PC-3 (cell line): ENCODE data around the gene GOLT1A. TPM values are rescaled to one million over a fixed set of nuclear protein-coding genes. Genes with fewer than 3 reads are reported as not detected.
"Not testable (repeated sequence)": the region's sequence is repeated elsewhere in the genome, so short reads cannot be mapped to it uniquely, and the experiment has no call there.

ENCODE experiments used
- ATAC-seq: fragments of 200-7000 bp; cut with Tn5 transposase; 2 replicates; pipeline ENCODE4 v1.9.1; 2020; ENCODE audit warnings: mild to moderate bottlenecking, moderate library complexity
- BruUV-seq: library from RNA; stranded (reverse); fragments of 400-500 nt; replicated peaks from 2 replicates; lab custom pipeline; 2021; lab: Mats Ljungman, UMichigan
- CTCF ChIA-PET: fragments of 300-600 bp; sonication (Branson Sonifier 250); formaldehyde crosslinking; loops from one replicate; lab custom pipeline; 2022; ENCODE audit warnings: antibody characterized with exemption; lab: Charles Lee
- POLR2A ChIA-PET: fragments of 300-600 bp; sonication (Branson Sonifier 250); formaldehyde crosslinking; loops from one replicate; lab custom pipeline; 2022; ENCODE audit warnings: antibody characterized with exemption; ENCODE audit not compliant: unreplicated experiment; lab: Charles Lee
- DNase-seq: peaks from one replicate; pipeline ENCODE4 v3.0.0-alpha.2; 2015
- H2AFZ ChIP-seq: fragments of 300-600 bp; sonication (generic); 2 replicates; pipeline ENCODE4 v1.6.0; 2016; ENCODE audit warnings: antibody characterized with exemption, low read length
- H3F3A ChIP-seq: fragments of 300-600 bp; sonication (generic); one replicate; pipeline ENCODE4 v1.6.0; 2017; ENCODE audit warnings: antibody characterized with exemption, low read length, control low read depth, mild to moderate bottlenecking; ENCODE audit not compliant: unreplicated experiment
- H3K27ac ChIP-seq: fragments of 300-600 bp; sonication (generic); 2 replicates; pipeline ENCODE4 v1.5.1; 2016; ENCODE audit warnings: mild to moderate bottlenecking, low read length
- H3K27me3 ChIP-seq: fragments of 300-600 bp; sonication (generic); 2 replicates; pipeline ENCODE4 v1.6.1; 2016; ENCODE audit warnings: low read length, mixed read lengths
- H3K36me3 ChIP-seq: fragments of 300-600 bp; sonication (generic); 2 replicates; pipeline ENCODE4 v1.6.1; 2016; ENCODE audit warnings: low read depth, mixed run types, low read length, mixed read lengths
- H3K4me1 ChIP-seq: fragments of 300-600 bp; sonication (generic); 2 replicates; pipeline ENCODE4 v1.5.1; 2016; ENCODE audit warnings: low read length; ENCODE audit not compliant: insufficient read depth
- H3K4me2 ChIP-seq: fragments of 300-600 bp; sonication (generic); 2 replicates; pipeline ENCODE4 v1.6.0; 2016; ENCODE audit warnings: low read length
- H3K4me3 ChIP-seq: fragments of 300-600 bp; sonication (generic); 2 replicates; pipeline ENCODE4 v1.5.1; 2016; ENCODE audit warnings: mild to moderate bottlenecking, low read length, mixed read lengths
- H3K79me2 ChIP-seq: fragments of 300-600 bp; sonication (generic); 2 replicates; pipeline ENCODE4 v1.6.1; 2017; ENCODE audit warnings: low read length, mixed read lengths
- H3K9ac ChIP-seq: fragments of 300-600 bp; sonication (generic); 2 replicates; pipeline ENCODE4 v1.6.0; 2016; ENCODE audit warnings: mild to moderate bottlenecking, low read length
- H3K9me2 ChIP-seq: fragments of 300-600 bp; sonication (generic); replicated peaks from 2 replicates; pipeline ENCODE4 v1.6.1; 2016; ENCODE audit warnings: mixed run types, low read length, mixed read lengths
- H3K9me3 ChIP-seq: fragments of 300-600 bp; sonication (generic); 2 replicates; pipeline ENCODE4 v1.6.1; 2016; ENCODE audit warnings: low read length, mixed read lengths
- H4K20me1 ChIP-seq: fragments of 300-600 bp; sonication (generic); 2 replicates; pipeline ENCODE4 v1.6.1; 2016; ENCODE audit warnings: low read length, mixed read lengths
- CTCF ChIP-seq: fragments of 300-600 bp; sonication (generic); conservative IDR thresholded peaks from 2 replicates; pipeline ENCODE4 v1.5.1; 2017; ENCODE audit warnings: antibody characterized with exemption, low read depth, mild to moderate bottlenecking, low read length
- EZH2 ChIP-seq: fragments of 300-600 bp; sonication (generic); IDR thresholded peaks from one replicate; pipeline ENCODE4 v1.6.1; 2017; ENCODE audit warnings: antibody characterized with exemption, mild to moderate bottlenecking, low read length; ENCODE audit not compliant: unreplicated experiment
- EZH2phosphoT487 ChIP-seq: fragments of 300-600 bp; sonication (generic); IDR thresholded peaks from 2 replicates; pipeline ENCODE4 v1.6.1; 2018; ENCODE audit warnings: mild to moderate bottlenecking, antibody characterized with exemption, low read length, borderline replicate concordance
- intact Hi-C: fragments of 100-400 bp; cut with micrococcal nuclease; formaldehyde crosslinking; loops from 2 replicates; pipeline ENCODE4 v1.9.0; 2023
- total RNA-seq: library from RNA; depleted of rRNA; stranded (reverse); fragments of >200 nt; gene quantifications from 2 replicates; pipeline ENCODE4 v1.2.3, GENCODE V29; 2014

Gene GOLT1A
- total RNA-seq, 1 experiment from 2014 or later = 13.3 TPM

DNA sequence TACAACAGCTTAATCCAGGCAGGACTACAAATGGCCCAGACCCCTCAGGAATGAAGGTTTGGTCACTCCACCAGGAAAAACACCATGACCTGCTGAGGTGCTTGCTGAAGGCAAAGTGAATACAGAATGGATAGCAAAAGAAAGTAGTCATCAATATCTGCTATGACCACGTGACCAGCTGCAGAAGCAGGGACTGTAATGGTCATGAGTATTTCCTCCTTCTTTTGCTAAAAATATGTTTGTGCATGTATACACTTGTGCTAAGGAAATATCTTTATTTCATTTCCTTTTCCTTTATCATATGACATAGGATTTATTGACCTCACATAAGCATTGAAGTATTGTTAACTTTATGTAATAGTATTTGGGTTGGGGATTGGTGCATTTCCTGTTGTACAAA lies 26.4 kb upstream of the GOLT1A start:
- Histone ChIP-seq H3K4me2 (no peak overlapping the region), H3K27me3 (no peaks in the 10 kb centered on the region), H3K9me2 (no peaks in the 10 kb centered on the region), H2AFZ (no peak overlapping the region), H3K4me3 (no peak overlapping the region), H3K36me3 (peaks cover 38% of the 10 kb centered on the region), H3F3A (no peaks in the 10 kb centered on the region), H3K4me1 (no peaks in the 10 kb centered on the region), H3K9ac (no peak overlapping the region), H3K27ac (no peak overlapping the region), H3K9me3 (no peaks in the 10 kb centered on the region), H4K20me1 (no peaks in the 10 kb centered on the region), H3K79me2 (no peaks in the 10 kb centered on the region)
- intact Hi-C loops = no loop called here
- ChIA-PET CTCF (no interaction called here), POLR2A (no interaction called here)
- DNase-seq (no peak), ATAC-seq (no peak)
- no TSS peak for BruUV-seq
- TF ChIP-seq EZH2phosphoT487 (no peak), EZH2 (no peak), CTCF (no peak)

DNA sequence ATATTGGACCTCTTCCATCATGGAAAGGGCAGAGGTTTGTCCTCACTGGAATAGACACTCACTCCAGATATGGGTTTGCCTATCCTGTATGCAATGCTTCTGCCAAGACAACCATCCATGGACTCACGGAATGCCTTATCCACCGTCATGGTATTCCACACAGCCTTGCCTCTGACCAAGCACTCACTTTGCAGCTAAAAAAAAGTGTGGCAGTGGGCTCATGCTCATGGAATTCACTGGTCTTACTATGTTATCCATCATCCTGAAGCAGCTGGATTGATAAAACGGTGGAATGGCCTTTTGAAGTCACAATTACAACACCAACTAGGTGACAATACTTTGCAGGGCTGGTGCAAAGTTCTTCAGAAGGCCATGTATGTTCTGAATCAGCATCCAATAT lies 25.6 kb upstream of the GOLT1A start:
- H3K4me2 ChIP-seq, H3K9ac ChIP-seq, POLR2A ChIA-PET, H3K9me3 ChIP-seq, H3K4me1 ChIP-seq, H3K4me3 ChIP-seq, H4K20me1 ChIP-seq, ATAC-seq, H3F3A ChIP-seq, BruUV-seq, H3K79me2 ChIP-seq, H2AFZ ChIP-seq, DNase-seq, H3K9me2 ChIP-seq, H3K27me3 ChIP-seq, H3K27ac ChIP-seq, intact Hi-C loops, CTCF ChIA-PET: not testable (repeated sequence)
- H3K36me3 ChIP-seq = peaks cover 35% of the 10 kb centered on the region

GRCh38 chr1:204238520-204238919 lies 24.7 kb upstream of the GOLT1A start:
- POLR2A ChIA-PET, H3K4me3 ChIP-seq, intact Hi-C loops, H3K9ac ChIP-seq, BruUV-seq, H3K27ac ChIP-seq, H3K4me1 ChIP-seq, H3K9me3 ChIP-seq, DNase-seq, ATAC-seq, H3K9me2 ChIP-seq, H3K27me3 ChIP-seq, CTCF ChIA-PET, H3K4me2 ChIP-seq, H3F3A ChIP-seq, H4K20me1 ChIP-seq, H2AFZ ChIP-seq, H3K79me2 ChIP-seq: not testable (repeated sequence)
- H3K36me3 ChIP-seq = peaks cover 42% of the 10 kb centered on the region

DNA sequence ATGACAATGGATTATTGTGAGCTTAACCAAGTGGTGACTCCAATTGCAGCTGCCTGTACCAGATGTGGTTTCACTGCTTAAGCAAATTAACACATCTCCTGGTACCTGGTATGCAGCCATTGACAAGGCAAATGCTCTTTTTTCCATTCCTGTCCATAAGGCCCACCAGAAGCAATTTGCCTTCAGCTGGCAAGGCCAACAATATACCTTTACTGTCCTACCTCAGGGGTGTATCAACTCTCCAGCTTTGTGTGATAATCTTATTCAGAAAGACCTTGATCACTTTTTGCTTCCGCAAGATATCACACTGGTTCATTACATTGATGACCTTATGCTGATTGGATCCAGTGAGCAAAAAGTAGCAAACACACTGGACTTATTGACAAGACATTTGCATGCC lies 23.7 kb upstream of the GOLT1A start:
- CTCF ChIA-PET, H3K27ac ChIP-seq, H3K9me3 ChIP-seq, H3F3A ChIP-seq, H4K20me1 ChIP-seq, H3K4me3 ChIP-seq, H2AFZ ChIP-seq, POLR2A ChIA-PET, DNase-seq, H3K9ac ChIP-seq, ATAC-seq, H3K4me1 ChIP-seq, H3K4me2 ChIP-seq, H3K27me3 ChIP-seq, H3K79me2 ChIP-seq, intact Hi-C loops, H3K9me2 ChIP-seq, BruUV-seq: not testable (repeated sequence)
- H3K36me3 ChIP-seq = peaks cover 41% of the 10 kb centered on the region
